H54 (cell line): ENCODE data around the gene CLDN11.

ENCODE experiments used
- DNase-seq: peaks from one replicate; pipeline ENCODE4 v3.0.0; 2011; ENCODE audit warnings: low spot score, mixed read lengths; ENCODE audit not compliant: insufficient read length
- FAIRE-seq: peaks from 3 replicates; lab custom pipeline; 2011; peaks lifted over from hg19 to GRCh38; lab: Jason Lieb, UNC
- POLR2A ChIP-seq: IDR thresholded peaks from 2 replicates; pipeline ENCODE4 v1.6.1; 2011; ENCODE audit warnings: low read depth, mild to moderate bottlenecking, low read length

The CLDN11 gene

GRCh38 chr3:170469151-170470062 lies 50.7 kb downstream of the CLDN11 start:
- no peak for TF ChIP-seq POLR2A
- FAIRE-seq (no peak), DNase-seq (no peak)

- FAIRE-seq (no peak), DNase-seq (no peak)
- TF ChIP-seq POLR2A, result no peak
Measured at GRCh38 chr3:170470063-170471016, 51.7 kb downstream of the CLDN11 start.

GRCh38 chr3:170471149-170471548 lies 52.5 kb downstream of the CLDN11 start:
- FAIRE-seq (no peak), DNase-seq (no peak)
- no peak for TF ChIP-seq POLR2A

- no peak for TF ChIP-seq POLR2A
- no peak for FAIRE-seq
- no peak for DNase-seq
Measured at GRCh38 chr3:170473358-170473757, 54.7 kb downstream of the CLDN11 start.

- FAIRE-seq (no peak), DNase-seq (no peak)
- no peak for TF ChIP-seq POLR2A
Measured at GRCh38 chr3:170475092-170475685, 56.5 kb downstream of the CLDN11 start.

GRCh38 chr3:170476291-170476690 lies 57.6 kb downstream of the CLDN11 start:
- peak; percentile 84 for FAIRE-seq
- no peak for TF ChIP-seq POLR2A
- DNase-seq, result peak; percentile 50

GRCh38 chr3:170477395-170477794 lies 58.7 kb downstream of the CLDN11 start:
- DNase-seq, result no peak
- no peak for FAIRE-seq
- TF ChIP-seq POLR2A, result no peak

- FAIRE-seq (no peak), DNase-seq (no peak)
- no peak for TF ChIP-seq POLR2A
Measured at GRCh38 chr3:170480111-170480510, 61.4 kb downstream of the CLDN11 start.

GRCh38 chr3:170482199-170482598 lies 63.5 kb downstream of the CLDN11 start:
- TF ChIP-seq POLR2A, result no peak
- no peak for FAIRE-seq
- DNase-seq, result no peak

GRCh38 chr3:170483485-170484262 lies 65.0 kb downstream of the CLDN11 start:
- FAIRE-seq (no peak), DNase-seq (no peak)
- TF ChIP-seq POLR2A, result no peak
